ENCODE results near the gene OBSCN.
A peak's percentile ranks its signal among the peaks of the same experiment; 100 is the strongest.

Gene OBSCN

DNA sequence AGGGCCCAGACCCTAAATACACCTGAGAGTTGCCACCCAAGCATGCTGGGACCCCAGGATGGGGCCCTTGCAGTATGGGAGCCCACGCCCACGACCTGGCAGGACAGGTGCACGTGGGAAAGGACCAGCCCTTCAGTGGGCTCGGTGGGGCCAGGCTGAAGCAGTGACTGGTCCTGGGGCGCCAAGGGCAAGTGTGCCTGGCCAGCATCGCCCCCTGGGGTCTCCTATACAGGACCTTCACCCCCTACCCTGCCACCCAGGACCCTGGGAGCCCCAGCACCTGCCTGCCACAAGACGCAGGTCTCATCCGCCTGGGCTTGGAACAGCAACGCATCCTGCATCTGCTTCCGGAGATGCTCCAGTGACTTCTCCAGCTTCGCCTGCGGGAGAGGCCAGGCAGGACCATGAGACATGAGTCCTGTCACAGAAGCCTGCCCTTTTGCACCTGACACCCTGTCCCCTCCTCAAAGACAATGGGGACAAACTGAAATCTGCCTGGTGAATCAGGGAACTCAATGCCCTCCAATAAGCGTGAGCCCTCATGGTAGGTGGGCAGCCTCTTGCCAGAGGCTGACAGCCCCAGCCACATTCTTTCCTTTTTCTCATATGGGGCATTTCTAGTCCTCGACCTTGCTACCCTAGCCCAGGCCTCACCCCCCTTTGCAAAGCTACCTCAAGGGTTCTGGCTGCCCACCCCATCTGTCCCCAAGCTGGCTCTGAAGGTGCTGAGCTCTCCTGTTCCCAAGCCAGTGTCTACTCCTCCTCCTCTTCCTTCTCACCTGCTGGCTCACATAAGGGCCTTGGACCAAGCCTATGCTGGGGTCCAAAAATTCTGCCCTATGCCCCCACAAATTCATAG, 194.2 kb downstream of the OBSCN start:
- Histone ChIP-seq H3K9ac (ENCODE audit: low read length) (no peak overlapping the region), H3K36me3 (ENCODE audit: insufficient read depth, low read length) (peaks cover 18% of the 10 kb centered on the region), H3K4me3 (ENCODE audit: low read depth in 1 of 2, low read length in 2 of 2) (no peak overlapping the region), H3K27me3 (ENCODE audit: control insufficient read depth in 1 of 2, insufficient read depth in 2 of 2, low read length in 2 of 2) (no peaks in the 10 kb centered on the region), H3K4me1 (ENCODE audit: insufficient read depth, low read length) (peaks cover 21% of the 10 kb centered on the region), H3K27ac (ENCODE audit: low read depth, low read length) (no peak overlapping the region), H3K9me3 (ENCODE audit: low read length) (no peaks in the 10 kb centered on the region)

DNA sequence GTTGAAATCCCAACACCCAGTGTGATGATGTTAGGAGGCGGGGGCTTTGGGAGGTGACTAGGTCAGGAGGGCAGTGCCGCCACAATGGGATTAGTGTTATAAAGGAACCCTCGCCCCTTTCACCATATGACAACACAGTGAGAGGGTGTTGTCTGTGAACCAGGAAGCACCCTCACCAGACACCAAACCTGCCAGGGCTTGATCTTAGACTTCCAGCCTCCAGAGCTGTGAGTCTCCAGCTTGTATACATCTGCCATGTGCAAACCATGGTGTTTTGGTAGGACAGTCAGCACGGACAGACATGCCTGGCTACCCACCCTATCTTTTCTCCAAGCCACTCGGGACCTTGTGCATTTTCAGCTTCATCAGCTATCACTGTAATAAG, 194.8 kb downstream of the OBSCN start:
- Histone ChIP-seq H3K9ac (ENCODE audit: low read length) (no peak overlapping the region), H3K27me3 (ENCODE audit: control insufficient read depth in 1 of 2, insufficient read depth in 2 of 2, low read length in 2 of 2) (no peaks in the 10 kb centered on the region), H3K9me3 (ENCODE audit: low read length) (no peaks in the 10 kb centered on the region), H3K4me3 (ENCODE audit: low read depth in 1 of 2, low read length in 2 of 2) (no peak overlapping the region), H3K4me1 (ENCODE audit: insufficient read depth, low read length) (peaks cover 27% of the 10 kb centered on the region), H3K36me3 (ENCODE audit: insufficient read depth, low read length) (peaks cover 16% of the 10 kb centered on the region), H3K27ac (ENCODE audit: low read depth, low read length) (no peak overlapping the region)

DNA sequence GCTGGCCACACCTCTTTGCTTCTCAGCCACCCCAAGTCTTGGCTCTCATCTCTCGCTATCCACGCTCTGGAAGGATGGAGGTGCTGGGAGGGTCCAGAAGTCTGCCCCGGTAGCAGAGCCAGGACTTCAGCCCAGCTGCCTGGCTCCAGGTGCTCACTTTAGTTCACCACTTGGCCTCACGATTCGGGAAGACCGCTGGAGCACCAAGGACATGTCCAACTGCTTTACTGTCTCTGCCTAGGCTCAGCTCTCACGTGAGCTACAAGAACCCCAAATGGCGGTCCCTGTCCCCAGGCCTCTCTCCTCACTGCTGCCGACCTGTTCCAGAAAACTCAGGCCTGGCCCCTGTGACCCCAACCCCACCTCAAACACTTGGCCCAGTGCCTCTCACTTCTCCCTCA, 195.4 kb downstream of the OBSCN start:
- H3K9ac ChIP-seq (ENCODE audit: low read length), result no peak overlapping the region
- peaks cover 12% of the 10 kb centered on the region for H3K36me3 ChIP-seq (ENCODE audit: insufficient read depth, low read length)
- peaks cover 32% of the 10 kb centered on the region for H3K4me1 ChIP-seq (ENCODE audit: insufficient read depth, low read length)
- no peak overlapping the region for H3K4me3 ChIP-seq (ENCODE audit: low read depth in 1 of 2, low read length in 2 of 2)
- H3K27me3 ChIP-seq (ENCODE audit: control insufficient read depth in 1 of 2, insufficient read depth in 2 of 2, low read length in 2 of 2), result no peaks in the 10 kb centered on the region
- H3K27ac ChIP-seq (ENCODE audit: low read depth, low read length), result no peak overlapping the region
- no peaks in the 10 kb centered on the region for H3K9me3 ChIP-seq (ENCODE audit: low read length)

DNA sequence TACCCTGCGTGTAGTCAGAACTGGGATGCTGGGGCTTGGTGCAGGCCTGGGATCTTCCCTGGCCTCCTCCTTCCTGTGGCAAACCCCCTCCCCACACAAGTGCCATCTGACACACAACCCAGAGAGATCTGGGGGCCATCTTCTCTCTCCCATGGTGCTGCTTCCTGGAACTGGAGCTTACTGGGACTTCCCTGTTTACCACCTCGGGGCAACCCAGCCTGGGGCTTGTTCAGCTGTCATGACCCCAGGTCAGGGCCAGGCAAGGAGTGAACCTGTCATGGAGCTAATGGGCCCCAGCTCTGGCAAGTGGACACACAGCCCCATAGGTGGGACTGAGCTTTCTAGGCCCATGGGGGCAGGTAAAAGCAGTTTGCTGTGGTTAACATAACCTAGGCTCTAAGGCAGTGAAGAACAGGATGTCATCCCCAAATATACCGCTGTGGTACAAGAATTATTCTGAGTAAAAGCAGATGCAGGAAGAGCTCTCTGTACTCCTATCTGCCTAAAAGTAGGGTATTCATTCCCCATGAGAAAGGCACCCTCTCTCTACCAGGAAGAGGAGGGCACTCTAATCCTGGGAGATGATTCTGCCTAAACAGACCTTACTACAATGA, 196.4 kb downstream of the OBSCN start:
- peaks cover 12% of the 10 kb centered on the region for H3K36me3 ChIP-seq (ENCODE audit: insufficient read depth, low read length)
- H3K27ac ChIP-seq (ENCODE audit: low read depth, low read length), result no peak overlapping the region
- peaks cover 32% of the 10 kb centered on the region for H3K4me1 ChIP-seq (ENCODE audit: insufficient read depth, low read length)
- H3K27me3 ChIP-seq (ENCODE audit: control insufficient read depth in 1 of 2, insufficient read depth in 2 of 2, low read length in 2 of 2), result no peaks in the 10 kb centered on the region
- H3K9me3 ChIP-seq (ENCODE audit: low read length), result no peaks in the 10 kb centered on the region
- no peak overlapping the region for H3K9ac ChIP-seq (ENCODE audit: low read length)
- H3K4me3 ChIP-seq (ENCODE audit: low read depth in 1 of 2, low read length in 2 of 2), result no peak overlapping the region

DNA sequence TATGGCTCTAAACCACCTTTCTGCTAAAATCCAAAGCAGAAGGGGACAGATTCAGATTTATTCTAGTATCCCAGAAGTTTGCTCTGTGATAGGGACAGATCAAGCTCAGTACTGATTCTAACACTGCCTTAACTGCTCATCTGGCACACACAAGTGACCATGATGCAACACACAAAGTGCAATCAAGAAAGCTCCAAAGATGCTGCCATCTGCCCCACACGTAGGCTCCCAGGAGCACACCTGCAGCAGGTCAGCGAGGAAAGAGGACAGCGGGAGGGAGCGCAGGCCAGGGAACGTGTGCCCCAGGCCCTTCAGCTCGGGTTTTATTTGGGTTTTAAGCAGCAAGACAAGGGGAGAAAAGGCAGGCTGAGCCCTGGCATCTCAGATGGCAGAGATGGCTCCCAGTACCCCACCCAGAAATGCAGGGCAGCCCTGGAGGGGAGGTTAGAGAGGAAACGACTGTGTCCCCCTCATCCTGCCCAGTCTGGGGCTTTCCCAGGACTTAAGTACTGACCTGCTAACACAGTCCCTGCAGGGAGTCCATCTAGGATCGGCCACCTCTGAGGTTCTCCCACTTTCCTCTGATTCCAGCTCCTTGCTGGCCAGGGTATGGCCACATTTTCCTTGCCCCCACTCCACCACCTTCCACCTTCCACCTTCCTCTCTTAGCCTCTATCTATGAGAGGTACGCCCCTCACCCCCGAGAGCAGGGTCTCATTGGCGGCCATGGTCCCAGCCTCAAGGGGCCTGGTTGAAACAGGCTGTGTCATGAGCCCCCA, 197.5 kb downstream of the OBSCN start:
- Histone ChIP-seq H3K4me3 (ENCODE audit: low read depth in 1 of 2, low read length in 2 of 2) (peak overlapping the region; percentile 75 to 99), H3K9ac (ENCODE audit: low read length) (peak overlapping the region; percentile 49), H3K27ac (ENCODE audit: low read depth, low read length) (no peak overlapping the region), H3K36me3 (ENCODE audit: insufficient read depth, low read length) (peaks cover 11% of the 10 kb centered on the region), H3K4me1 (ENCODE audit: insufficient read depth, low read length) (peaks cover 32% of the 10 kb centered on the region), H3K9me3 (ENCODE audit: low read length) (no peaks in the 10 kb centered on the region), H3K27me3 (ENCODE audit: control insufficient read depth in 1 of 2, insufficient read depth in 2 of 2, low read length in 2 of 2) (no peaks in the 10 kb centered on the region)

DNA sequence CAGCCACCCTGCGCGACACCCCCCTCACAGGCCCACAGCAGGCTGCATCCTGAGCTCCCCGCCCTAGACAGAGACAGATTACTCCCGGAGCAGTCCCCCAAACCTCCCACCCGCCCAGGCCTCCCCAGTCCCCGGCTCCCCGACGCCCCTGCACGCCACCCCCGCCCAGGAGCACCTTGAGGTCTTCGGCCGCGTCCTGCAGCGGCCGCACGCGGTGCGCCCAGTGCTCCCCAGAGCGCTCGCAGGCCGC, 198.1 kb downstream of the OBSCN start:
- H3K4me1 ChIP-seq (ENCODE audit: insufficient read depth, low read length), result peaks cover 32% of the 10 kb centered on the region
- H3K27me3 ChIP-seq (ENCODE audit: control insufficient read depth in 1 of 2, insufficient read depth in 2 of 2, low read length in 2 of 2), result no peaks in the 10 kb centered on the region
- peak overlapping the region; percentile 75 to 99 for H3K4me3 ChIP-seq (ENCODE audit: low read depth in 1 of 2, low read length in 2 of 2)
- peaks cover 6% of the 10 kb centered on the region for H3K36me3 ChIP-seq (ENCODE audit: insufficient read depth, low read length)
- no peak overlapping the region for H3K27ac ChIP-seq (ENCODE audit: low read depth, low read length)
- H3K9ac ChIP-seq (ENCODE audit: low read length), result peak overlapping the region; percentile 49
- no peaks in the 10 kb centered on the region for H3K9me3 ChIP-seq (ENCODE audit: low read length)

DNA sequence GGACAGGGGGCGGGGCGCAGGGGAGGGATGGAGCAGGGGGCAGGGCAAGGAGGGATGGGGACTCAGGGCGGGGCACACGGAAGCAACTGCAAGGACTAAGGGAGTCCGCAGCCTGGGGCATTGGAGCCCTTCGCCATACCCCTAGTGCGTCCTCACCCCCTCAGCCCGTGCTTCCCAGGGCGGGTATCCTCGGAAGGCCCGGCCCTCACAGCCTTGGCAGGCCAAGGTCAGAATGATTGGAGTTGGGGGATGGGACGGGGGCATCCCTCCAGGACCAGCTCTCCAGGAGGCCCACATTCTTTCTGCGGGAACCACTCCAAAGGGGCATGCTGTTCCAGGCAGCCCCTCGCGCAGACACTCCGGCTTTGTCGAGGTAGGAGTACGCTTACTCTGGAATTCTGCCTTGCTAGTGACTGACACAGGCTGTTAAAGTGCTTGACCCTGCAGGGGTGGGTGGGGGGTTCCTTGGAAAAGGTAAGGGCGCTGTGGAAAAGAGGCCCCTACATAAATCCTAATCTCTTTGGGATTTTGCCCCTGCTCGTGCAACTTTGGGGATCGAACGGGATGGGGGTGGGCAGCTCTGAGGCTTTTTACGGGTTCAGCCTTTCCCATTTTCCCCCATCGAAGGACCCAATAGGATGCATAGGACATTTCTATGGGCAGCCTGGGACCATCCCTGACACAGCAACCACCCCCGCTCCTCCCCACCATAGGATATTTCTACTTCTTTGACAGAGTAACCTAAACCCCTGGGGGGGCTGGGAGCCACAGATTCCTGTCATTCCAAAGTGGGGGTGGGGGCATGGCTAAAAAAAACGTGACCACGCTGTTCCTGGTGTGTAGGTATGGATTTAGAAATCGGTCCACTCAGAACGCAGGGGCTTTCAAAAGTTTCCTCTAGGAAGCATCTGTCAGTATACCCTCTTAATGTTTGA, 199.5 kb downstream of the OBSCN start:
- H3K36me3 ChIP-seq (ENCODE audit: insufficient read depth, low read length), result peaks cover 3% of the 10 kb centered on the region
- no peaks in the 10 kb centered on the region for H3K27me3 ChIP-seq (ENCODE audit: control insufficient read depth in 1 of 2, insufficient read depth in 2 of 2, low read length in 2 of 2)
- H3K9ac ChIP-seq (ENCODE audit: low read length), result peak overlapping the region; percentile 65
- H3K4me1 ChIP-seq (ENCODE audit: insufficient read depth, low read length), result peaks cover 32% of the 10 kb centered on the region
- H3K4me3 ChIP-seq (ENCODE audit: low read depth in 1 of 2, low read length in 2 of 2), result peak overlapping the region; percentile 74 to 83
- H3K27ac ChIP-seq (ENCODE audit: low read depth, low read length), result peak overlapping the region; percentile 73
- no peaks in the 10 kb centered on the region for H3K9me3 ChIP-seq (ENCODE audit: low read length)

DNA sequence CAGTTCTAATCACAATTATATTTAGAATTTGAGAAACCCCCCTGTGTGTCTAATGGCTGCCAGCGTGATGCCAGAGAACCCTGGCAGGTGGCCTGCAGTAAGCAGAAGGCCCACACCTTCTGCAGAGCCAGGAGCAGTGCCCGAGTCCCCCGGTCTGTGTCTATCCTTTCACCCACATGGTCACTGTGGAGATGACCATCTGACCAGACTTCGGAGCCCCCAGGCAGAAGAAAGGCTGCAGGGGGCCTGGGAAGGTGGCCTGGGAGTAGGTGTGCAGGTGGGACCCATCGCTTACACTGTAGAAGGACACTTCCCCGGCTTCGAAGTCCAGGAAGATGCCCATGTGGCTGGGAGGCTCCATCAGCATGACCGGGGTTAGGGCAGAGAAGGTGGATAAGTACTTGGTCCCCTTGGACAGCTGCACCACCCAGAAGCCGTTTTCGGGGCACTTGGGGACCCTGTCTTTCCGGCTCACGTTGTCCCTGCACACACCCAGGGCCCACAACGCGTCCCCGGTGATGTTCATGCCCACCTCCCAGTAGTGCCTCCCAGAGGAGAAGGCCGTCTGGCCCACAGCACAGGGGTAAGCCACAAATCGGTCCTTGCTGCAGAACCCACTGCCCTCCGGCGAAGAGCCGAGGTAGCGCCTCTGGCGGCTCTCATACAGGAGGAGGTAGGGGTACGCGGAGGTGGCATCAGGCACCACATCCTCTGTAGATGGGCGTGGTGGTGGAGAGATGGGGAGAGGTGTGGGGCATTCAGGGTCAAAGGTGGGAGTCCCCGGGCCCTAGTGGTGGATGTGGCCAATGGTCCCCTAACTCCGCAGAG, 200.4 kb downstream of the OBSCN start:
- peak overlapping the region in 1 of 2 donors; percentile 83 for H3K4me3 ChIP-seq (ENCODE audit: low read depth in 1 of 2, low read length in 2 of 2)
- H3K36me3 ChIP-seq (ENCODE audit: insufficient read depth, low read length), result no peaks in the 10 kb centered on the region
- H3K27me3 ChIP-seq (ENCODE audit: control insufficient read depth in 1 of 2, insufficient read depth in 2 of 2, low read length in 2 of 2), result no peaks in the 10 kb centered on the region
- H3K9me3 ChIP-seq (ENCODE audit: low read length), result no peaks in the 10 kb centered on the region
- H3K27ac ChIP-seq (ENCODE audit: low read depth, low read length), result no peak overlapping the region
- peaks cover 32% of the 10 kb centered on the region for H3K4me1 ChIP-seq (ENCODE audit: insufficient read depth, low read length)
- no peak overlapping the region for H3K9ac ChIP-seq (ENCODE audit: low read length)

DNA sequence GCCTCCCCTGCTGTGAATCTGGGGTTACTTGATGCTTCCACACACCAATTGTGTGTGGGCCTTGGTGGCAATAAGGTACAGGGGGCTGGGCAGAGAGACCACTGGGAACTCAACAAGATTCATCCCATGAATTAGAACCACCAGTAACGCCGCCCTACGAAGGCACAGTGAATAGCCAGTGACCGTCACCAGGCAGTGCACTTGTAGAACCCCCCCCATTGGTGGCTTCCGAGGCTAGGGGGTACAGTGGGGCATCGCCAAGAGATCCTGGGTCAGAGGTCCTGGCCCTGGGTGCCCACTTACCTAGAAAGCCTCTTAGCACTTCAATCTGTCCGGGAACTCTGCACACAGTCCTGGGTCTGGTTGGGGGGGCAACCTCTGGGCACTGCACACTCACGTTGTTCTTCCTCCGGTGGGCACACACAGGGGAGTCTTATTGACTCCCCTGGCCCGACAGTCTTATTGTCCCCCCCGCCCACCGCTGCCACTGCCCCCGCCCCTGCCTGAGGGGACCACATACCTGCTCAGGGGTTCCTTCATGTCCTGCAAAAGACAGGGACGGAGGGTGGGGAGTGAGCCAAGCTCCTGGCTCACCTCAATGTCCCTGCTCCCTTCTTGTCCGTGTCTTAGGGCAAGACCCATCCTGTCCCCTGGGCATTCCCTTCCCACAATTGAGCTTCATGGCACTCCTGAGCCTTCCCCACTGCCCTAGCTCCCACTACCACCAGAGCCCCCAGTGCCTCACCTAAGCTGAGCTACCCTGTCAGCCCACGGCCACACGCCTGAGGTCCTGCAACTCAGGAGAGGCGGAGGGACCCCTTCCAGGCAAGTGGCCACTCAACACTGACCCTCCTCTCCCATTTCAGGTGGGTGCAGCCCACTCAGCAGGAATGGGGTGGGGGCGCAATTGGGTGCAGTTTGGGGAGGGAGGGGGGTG, 201.3 kb downstream of the OBSCN start:
- Histone ChIP-seq H3K9ac (ENCODE audit: low read length) (no peak overlapping the region), H3K36me3 (ENCODE audit: insufficient read depth, low read length) (no peaks in the 10 kb centered on the region), H3K27ac (ENCODE audit: low read depth, low read length) (no peak overlapping the region), H3K27me3 (ENCODE audit: control insufficient read depth in 1 of 2, insufficient read depth in 2 of 2, low read length in 2 of 2) (no peaks in the 10 kb centered on the region), H3K4me3 (ENCODE audit: low read depth in 1 of 2, low read length in 2 of 2) (no peak overlapping the region), H3K9me3 (ENCODE audit: low read length) (no peaks in the 10 kb centered on the region), H3K4me1 (ENCODE audit: insufficient read depth, low read length) (peaks cover 27% of the 10 kb centered on the region)

DNA sequence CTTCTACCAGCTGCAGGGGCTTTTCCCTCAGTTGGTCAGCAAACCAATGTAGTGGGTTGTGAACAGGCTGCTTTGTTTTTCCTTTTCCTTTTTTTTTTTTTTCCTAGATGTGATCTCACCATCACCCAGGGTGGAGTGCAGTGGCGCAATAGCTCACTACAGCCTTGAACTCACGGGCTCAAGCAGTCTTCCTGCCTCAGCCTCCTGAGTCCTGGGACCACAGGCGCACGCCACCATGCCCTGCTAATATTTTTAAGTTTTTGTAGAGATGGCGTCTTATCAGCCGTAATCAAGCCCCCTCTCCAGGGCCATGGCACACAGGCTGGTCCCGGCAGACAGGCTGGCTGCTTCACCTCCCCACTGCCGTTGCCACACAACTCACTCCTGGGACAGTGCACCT, 202.2 kb downstream of the OBSCN start:
- Histone ChIP-seq H3K9ac (ENCODE audit: low read length) (no peak overlapping the region), H3K9me3 (ENCODE audit: low read length) (no peaks in the 10 kb centered on the region), H3K27me3 (ENCODE audit: control insufficient read depth in 1 of 2, insufficient read depth in 2 of 2, low read length in 2 of 2) (peaks cover 0 to 8% of the 10 kb centered on the region in 2 donors), H3K27ac (ENCODE audit: low read depth, low read length) (no peak overlapping the region), H3K4me1 (ENCODE audit: insufficient read depth, low read length) (peaks cover 18% of the 10 kb centered on the region), H3K36me3 (ENCODE audit: insufficient read depth, low read length) (no peaks in the 10 kb centered on the region), H3K4me3 (ENCODE audit: low read depth in 1 of 2, low read length in 2 of 2) (no peak overlapping the region)

Data from muscle layer of colon (tissue), 2 donors.